ENCODE results near the gene RAMP2.

RAMP2 gene

DNA sequence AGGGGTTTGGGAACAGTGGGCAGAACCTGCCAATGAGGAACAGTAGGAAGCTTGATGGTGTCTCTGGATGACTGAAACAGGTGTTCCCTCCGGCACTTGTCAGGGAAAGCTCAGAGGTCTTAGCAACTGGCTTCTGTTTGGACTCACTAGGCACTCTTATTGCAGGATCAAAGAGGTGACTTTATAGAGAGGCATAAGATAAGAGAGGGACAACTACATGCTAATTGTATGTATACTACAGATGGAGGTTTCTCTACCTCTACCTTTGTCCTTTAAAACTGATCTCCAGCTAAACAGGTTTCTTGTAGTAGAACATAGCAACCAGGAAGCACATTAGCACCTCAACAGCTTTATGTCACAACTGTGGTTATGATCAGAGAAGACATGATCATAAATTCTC lies 45.2 kb downstream of the RAMP2 start:
- H3K9ac ChIP-seq = no peak overlapping the region
- no peak overlapping the region for H3K4me3 ChIP-seq (ENCODE audit: low read depth, low read length)
- H3K79me2 ChIP-seq = no peaks in the 10 kb centered on the region
- H3K27ac ChIP-seq = no peak overlapping the region
- no peak overlapping the region for H2AFZ ChIP-seq
- no peaks in the 10 kb centered on the region for H3K9me3 ChIP-seq (ENCODE audit: control insufficient read depth, low read length)
- no peaks in the 10 kb centered on the region for H3K36me3 ChIP-seq (ENCODE audit: control insufficient read depth, insufficient read depth, low read length)
- TF ChIP-seq, protein P1, sequence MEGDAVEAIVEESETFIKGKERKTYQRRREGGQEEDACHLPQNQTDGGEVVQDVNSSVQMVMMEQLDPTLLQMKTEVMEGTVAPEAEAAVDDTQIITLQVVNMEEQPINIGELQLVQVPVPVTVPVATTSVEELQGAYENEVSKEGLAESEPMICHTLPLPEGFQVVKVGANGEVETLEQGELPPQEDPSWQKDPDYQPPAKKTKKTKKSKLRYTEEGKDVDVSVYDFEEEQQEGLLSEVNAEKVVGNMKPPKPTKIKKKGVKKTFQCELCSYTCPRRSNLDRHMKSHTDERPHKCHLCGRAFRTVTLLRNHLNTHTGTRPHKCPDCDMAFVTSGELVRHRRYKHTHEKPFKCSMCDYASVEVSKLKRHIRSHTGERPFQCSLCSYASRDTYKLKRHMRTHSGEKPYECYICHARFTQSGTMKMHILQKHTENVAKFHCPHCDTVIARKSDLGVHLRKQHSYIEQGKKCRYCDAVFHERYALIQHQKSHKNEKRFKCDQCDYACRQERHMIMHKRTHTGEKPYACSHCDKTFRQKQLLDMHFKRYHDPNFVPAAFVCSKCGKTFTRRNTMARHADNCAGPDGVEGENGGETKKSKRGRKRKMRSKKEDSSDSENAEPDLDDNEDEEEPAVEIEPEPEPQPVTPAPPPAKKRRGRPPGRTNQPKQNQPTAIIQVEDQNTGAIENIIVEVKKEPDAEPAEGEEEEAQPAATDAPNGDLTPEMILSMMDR (IDR thresholded peaks at IDR 0.05) = no peak
- no peak overlapping the region for H3K4me2 ChIP-seq (ENCODE audit: low read length)
- no peaks in the 10 kb centered on the region for H3K27me3 ChIP-seq (ENCODE audit: control insufficient read depth, insufficient read depth, low read length)
- H3K4me1 ChIP-seq = no peaks in the 10 kb centered on the region

DNA sequence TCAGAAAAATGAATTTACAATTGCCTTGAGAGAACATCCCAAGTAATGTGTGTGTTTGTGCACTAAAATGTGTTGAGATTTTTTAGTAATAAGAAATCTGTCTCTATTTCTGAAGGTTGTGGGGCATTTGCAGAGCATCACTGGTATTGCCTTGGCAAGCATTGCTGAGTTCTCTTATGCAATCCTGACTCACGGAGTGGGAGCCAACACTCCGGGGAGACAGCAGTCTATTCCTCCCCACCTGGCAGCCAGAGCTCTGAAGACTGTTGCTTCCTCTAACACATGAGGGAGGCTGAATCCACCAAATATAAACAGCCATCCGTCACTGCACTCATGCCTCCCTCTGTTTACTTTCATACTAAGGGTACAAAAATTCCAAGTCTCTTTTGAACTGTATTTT lies 48.2 kb downstream of the RAMP2 start:
- Histone ChIP-seq H3K27ac (no peak overlapping the region), H3K27me3 (ENCODE audit: control insufficient read depth, insufficient read depth, low read length) (no peaks in the 10 kb centered on the region), H2AFZ (no peak overlapping the region), H3K36me3 (ENCODE audit: control insufficient read depth, insufficient read depth, low read length) (no peaks in the 10 kb centered on the region), H3K4me2 (ENCODE audit: low read length) (no peak overlapping the region), H3K4me1 (no peaks in the 10 kb centered on the region), H3K4me3 (ENCODE audit: low read depth, low read length) (no peak overlapping the region), H3K79me2 (no peaks in the 10 kb centered on the region), H3K9ac (no peak overlapping the region), H3K9me3 (ENCODE audit: control insufficient read depth, low read length) (no peaks in the 10 kb centered on the region)
- TF ChIP-seq, protein P1 (IDR thresholded peaks at IDR 0.05) = no peak
